Neuronal stem cell (in vitro differentiated cells): ENCODE measurements around the gene PPP2R5B.

Experiments
- DNase-seq: peaks from one replicate; pipeline ENCODE4 v3.0.0-alpha.2; 2013; ENCODE audit warnings: low spot score
- H2AFZ ChIP-seq: one replicate; pipeline ENCODE4 v1.6.1; 2013; ENCODE audit warnings: mild to moderate bottlenecking, low read length, inconsistent platforms
- H2AK5ac ChIP-seq: 2 replicates; pipeline ENCODE4 v1.6.1; 2013; ENCODE audit warnings: low read depth, mild to moderate bottlenecking, inconsistent platforms, low read length, moderate library complexity, mixed read lengths
- H2BK120ac ChIP-seq: 2 replicates; pipeline ENCODE4 v1.6.1; 2013; ENCODE audit warnings: low read depth, mild to moderate bottlenecking, inconsistent platforms, low read length, moderate library complexity, mixed read lengths
- H2BK12ac ChIP-seq: one replicate; pipeline ENCODE4 v1.6.1; 2013; ENCODE audit warnings: low read length, inconsistent platforms
- H2BK15ac ChIP-seq: 2 replicates; pipeline ENCODE4 v1.6.1; 2013; ENCODE audit warnings: mild to moderate bottlenecking, low read length, inconsistent platforms, mixed read lengths
- H2BK5ac ChIP-seq: one replicate; pipeline ENCODE4 v1.6.1; 2013; ENCODE audit warnings: inconsistent platforms, mild to moderate bottlenecking, low read length, moderate library complexity
- H3K14ac ChIP-seq: one replicate; pipeline ENCODE4 v1.6.1; 2013; ENCODE audit warnings: low read length, inconsistent platforms
- H3K18ac ChIP-seq: 2 replicates; pipeline ENCODE4 v1.6.1; 2013; ENCODE audit warnings: low read length, inconsistent platforms
- H3K23ac ChIP-seq: 2 replicates; pipeline ENCODE4 v1.6.1; 2013; ENCODE audit warnings: low read depth, mild to moderate bottlenecking, mixed read lengths, low read length, inconsistent platforms; ENCODE audit not compliant: poor library complexity
- H3K27ac ChIP-seq: replicated peaks from 3 replicates; pipeline ENCODE4 v1.5.1; 2013; ENCODE audit warnings: low read length, inconsistent platforms
- H3K27me3 ChIP-seq, 3 experiments: 2 replicates each; pipeline ENCODE4 v1.6.1; 2013; ENCODE audit warnings: low read length in 3 of 3, mild to moderate bottlenecking in 2 of 3, inconsistent platforms in 1 of 3, low read depth in 1 of 3, mixed read lengths in 1 of 3, moderate library complexity in 1 of 3; ENCODE audit not compliant: control insufficient read depth in 3 of 3, insufficient read depth in 3 of 3
- H3K36me3 ChIP-seq, 2 donors: replicated peaks in 1 of 2; 2 replicates each; pipeline ENCODE4 v1.6.1; 2013; ENCODE audit warnings: low read length in 2 of 2; ENCODE audit not compliant: control insufficient read depth in 2 of 2, insufficient read depth in 2 of 2
- H3K4ac ChIP-seq: 2 replicates; pipeline ENCODE4 v1.6.1; 2013; ENCODE audit warnings: inconsistent platforms, mild to moderate bottlenecking, low read length, moderate library complexity
- H3K4me1 ChIP-seq, 2 donors: 1 replicate in 1 of 2; 2 replicates in 1 of 2; pipeline ENCODE4 v1.6.1; 2013; ENCODE audit warnings: low read length in 2 of 2, low read depth in 1 of 2; ENCODE audit not compliant: control insufficient read depth in 2 of 2, insufficient read depth in 1 of 2
- H3K4me2 ChIP-seq: one replicate; pipeline ENCODE4 v1.6.1; 2013; ENCODE audit warnings: mild to moderate bottlenecking, low read length, inconsistent platforms; ENCODE audit not compliant: insufficient read depth, poor library complexity, severe bottlenecking
- H3K4me3 ChIP-seq, 2 donors: 2 replicates each; pipeline ENCODE4 v1.5.1; 2013; ENCODE audit warnings: low read length in 2 of 2, mild to moderate bottlenecking in 2 of 2, inconsistent platforms in 1 of 2, moderate library complexity in 1 of 2
- H3K79me1 ChIP-seq: one replicate; pipeline ENCODE4 v1.6.1; 2013; ENCODE audit warnings: low read depth, mild to moderate bottlenecking, inconsistent platforms, low read length, moderate library complexity
- H3K9ac ChIP-seq: one replicate; pipeline ENCODE4 v1.6.1; 2013; ENCODE audit warnings: mild to moderate bottlenecking, low read depth, low read length, inconsistent platforms; ENCODE audit not compliant: poor library complexity
- H3K9me3 ChIP-seq, 2 donors: replicated peaks in 1 of 2; 2 replicates each; pipeline versions ENCODE3 to v1.6.1; 2013; ENCODE audit warnings: low read length in 2 of 2, mild to moderate bottlenecking in 2 of 2, inconsistent platforms in 1 of 2, low read depth in 1 of 2, mixed read lengths in 1 of 2, moderate library complexity in 1 of 2; ENCODE audit not compliant: control insufficient read depth in 2 of 2, insufficient read depth in 1 of 2
- H4K8ac ChIP-seq: one replicate; pipeline ENCODE4 v1.6.1; 2013; ENCODE audit warnings: low read depth, mild to moderate bottlenecking, inconsistent platforms, low read length, moderate library complexity
- H4K91ac ChIP-seq: one replicate; pipeline ENCODE4 v1.6.1; 2013; ENCODE audit warnings: low read length, low read depth, mild to moderate bottlenecking, inconsistent platforms; ENCODE audit not compliant: poor library complexity
- WGBS, 2 donors: extraction: QIAGEN DNeasy Blood & Tissue Kit; methylation state at CpG; one replicate each; pipeline ENCODE4 v1.1.7; 2013; ENCODE audit warnings: missing lambda C conversion rate in 2 of 2, mixed read lengths in 1 of 2; ENCODE audit not compliant: insufficient read length in 2 of 2, insufficient replicate concordance in 1 of 2; ENCODE audit errors: extremely low coverage in 2 of 2; 5-methylcytosine and 5-hydroxymethylcytosine counted together

The PPP2R5B gene

GRCh38 chr11:64892411-64892831, 32.1 kb upstream of the PPP2R5B start:
- Histone ChIP-seq H2AK5ac (peak overlapping the region; percentile 50), H3K4me3 (no peak overlapping the region), H3K14ac (no peak overlapping the region), H2AFZ (no peak overlapping the region), H3K36me3 (peaks cover 4 to 6% of the 10 kb centered on the region in 2 donors), H3K18ac (peak overlapping the region; percentile 3), H4K8ac (no peak overlapping the region), H3K27ac (no peak overlapping the region), H3K9me3 (no peaks in the 10 kb centered on the region), H4K91ac (no peak overlapping the region), H2BK5ac (no peak overlapping the region), H2BK15ac (no peak overlapping the region), H3K4ac (no peak overlapping the region), H3K79me1 (peaks cover 1% of the 10 kb centered on the region), H2BK120ac (no peak overlapping the region), H3K23ac (no peak overlapping the region), H2BK12ac (no peak overlapping the region), H3K4me2 (no peak overlapping the region), H3K9ac (peak overlapping the region; percentile 60), H3K4me1 (peaks cover 8 to 10% of the 10 kb centered on the region in 2 donors), H3K27me3 (no peaks in the 10 kb centered on the region)
- no CpG with 5 or more reads among the region's 11 CpGs for WGBS, 2 donors
- no peak for DNase-seq

- no CpG with 5 or more reads among the region's 10 CpGs for WGBS, 2 donors
- H3K27ac ChIP-seq = no peak overlapping the region
- no peak for DNase-seq
- H3K4ac ChIP-seq = no peak overlapping the region
- no peak overlapping the region for H3K4me2 ChIP-seq
- no peak overlapping the region for H2BK15ac ChIP-seq
- no peak overlapping the region for H4K91ac ChIP-seq
- H4K8ac ChIP-seq = no peak overlapping the region
- H2AFZ ChIP-seq = no peak overlapping the region
- no peaks in the 10 kb centered on the region for H3K9me3 ChIP-seq
- no peak overlapping the region for H2BK12ac ChIP-seq
- peaks cover 7 to 8% of the 10 kb centered on the region in 2 donors for H3K4me1 ChIP-seq
- no peak overlapping the region for H2BK120ac ChIP-seq
- H2AK5ac ChIP-seq = peak overlapping the region; percentile 50
- H2BK5ac ChIP-seq = no peak overlapping the region
- H3K4me3 ChIP-seq = no peak overlapping the region
- peaks cover 1% of the 10 kb centered on the region for H3K79me1 ChIP-seq
- peak overlapping the region; percentile 24 for H3K18ac ChIP-seq
- peaks cover 5 to 8% of the 10 kb centered on the region in 2 donors for H3K36me3 ChIP-seq
- H3K27me3 ChIP-seq = no peaks in the 10 kb centered on the region
- H3K23ac ChIP-seq = no peak overlapping the region
- H3K14ac ChIP-seq = no peak overlapping the region
- H3K9ac ChIP-seq = no peak overlapping the region
These were observed 31.7 kb upstream of the PPP2R5B start for GRCh38 chr11:64892838-64893193.

- Histone ChIP-seq H2BK5ac (no peak overlapping the region), H4K91ac (no peak overlapping the region), H3K36me3 (peaks cover 7 to 8% of the 10 kb centered on the region in 2 donors), H3K14ac (no peak overlapping the region), H3K27me3 (no peaks in the 10 kb centered on the region), H3K4me2 (no peak overlapping the region), H3K4me1 (peaks cover 2 to 4% of the 10 kb centered on the region in 2 donors), H3K4me3 (no peak overlapping the region), H2AFZ (no peak overlapping the region), H3K4ac (no peak overlapping the region), H3K18ac (peak overlapping the region; percentile 24), H3K9me3 (no peaks in the 10 kb centered on the region), H3K23ac (no peak overlapping the region), H2BK12ac (no peak overlapping the region), H2BK120ac (no peak overlapping the region), H2AK5ac (peak overlapping the region; percentile 50), H2BK15ac (no peak overlapping the region), H4K8ac (no peak overlapping the region), H3K79me1 (peaks cover 1% of the 10 kb centered on the region), H3K9ac (no peak overlapping the region), H3K27ac (no peak overlapping the region)
- no CpG with 5 or more reads among the region's 25 CpGs for WGBS, 2 donors
- DNase-seq = no peak
These were observed 31.1 kb upstream of the PPP2R5B start for GRCh38 chr11:64893194-64894069.

GRCh38 chr11:64894070-64894811, 30.2 kb upstream of the PPP2R5B start:
- peaks cover 1% of the 10 kb centered on the region for H3K79me1 ChIP-seq
- H3K27me3 ChIP-seq = no peaks in the 10 kb centered on the region
- H2BK12ac ChIP-seq = no peak overlapping the region
- H3K9ac ChIP-seq = peak overlapping the region; percentile 84
- no peak overlapping the region for H4K91ac ChIP-seq
- no peak overlapping the region for H2BK5ac ChIP-seq
- peak overlapping the region; percentile 48 for H3K18ac ChIP-seq
- peaks cover 8% of the 10 kb centered on the region in 2 donors for H3K36me3 ChIP-seq
- H3K4me1 ChIP-seq = peaks cover 0 to 2% of the 10 kb centered on the region in 2 donors
- no peaks in the 10 kb centered on the region for H3K9me3 ChIP-seq
- H3K23ac ChIP-seq = peak overlapping the region; percentile 89
- DNase-seq = no peak
- no peak overlapping the region for H3K4me3 ChIP-seq
- H3K4me2 ChIP-seq = no peak overlapping the region
- peak overlapping the region; percentile 21 for H3K14ac ChIP-seq
- no peak overlapping the region for H3K4ac ChIP-seq
- no peak overlapping the region for H2AFZ ChIP-seq
- H2BK15ac ChIP-seq = no peak overlapping the region
- no peak overlapping the region for H3K27ac ChIP-seq
- H2AK5ac ChIP-seq = peak overlapping the region; percentile 75
- no peak overlapping the region for H2BK120ac ChIP-seq
- no peak overlapping the region for H4K8ac ChIP-seq
- WGBS, 2 donors = no CpG with 5 or more reads among the region's 14 CpGs
